GM12875 (cell line): ENCODE results near the gene OR2M2.

Experiments used
- H3K4me3 ChIP-seq: one replicate; pipeline ENCODE4 v1.5.1; 2011; ENCODE audit warnings: low read depth, low read length, control low read depth
- CTCF ChIP-seq: IDR thresholded peaks from 2 replicates; pipeline ENCODE4 v1.5.1; 2011; ENCODE audit warnings: low read depth, mild to moderate bottlenecking, control low read depth, inconsistent platforms, low read length, moderate library complexity, borderline replicate concordance; ENCODE audit not compliant: insufficient read depth

OR2M2 gene

GRCh38 chr1:248194117-248194516 is 19.5 kb downstream of the OR2M2 start:
- no peak overlapping the region for H3K4me3 ChIP-seq
- TF ChIP-seq CTCF = no peak

- no peak for TF ChIP-seq CTCF
- no peak within 1 kb of the TSS for H3K4me3 ChIP-seq
Observed at GRCh38 chr1:248196965-248197364, 22.3 kb downstream of the OR2M2 start, which contains the start of gene OR2M3. Gene OR2M3 (plus strand): TSS chr1:248197265. CDS start chr1:248203068, 5,803 bp downstream.

- TF ChIP-seq CTCF = no peak
Observed at GRCh38 chr1:248215880-248216279, 41.3 kb downstream of the OR2M2 start.

DNA sequence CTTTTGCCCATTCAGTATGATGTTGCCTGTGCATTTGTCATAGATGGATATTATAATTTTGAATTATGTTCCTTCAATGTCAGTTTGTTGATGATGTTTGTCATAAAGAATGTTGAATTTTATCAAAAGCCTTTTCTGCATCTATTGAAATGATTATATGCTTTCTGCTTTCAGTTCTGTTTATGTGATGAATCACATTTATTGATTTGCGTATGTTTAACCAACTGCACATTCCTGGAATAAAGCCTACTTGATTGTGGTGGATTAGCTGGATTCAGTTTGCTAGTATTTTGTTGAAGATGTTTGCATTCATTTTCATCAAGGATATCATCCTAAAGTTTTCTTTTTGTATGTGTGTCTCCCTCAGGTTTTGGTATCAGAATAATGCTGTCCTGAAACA is 50.9 kb downstream of the OR2M2 start:
- no peak overlapping the region for H3K4me3 ChIP-seq
- no peak for TF ChIP-seq CTCF

More at GRCh38 chr1:248215880-248216279, 41.3 kb downstream of the OR2M2 start:
- no peak overlapping the region for H3K4me3 ChIP-seq

- no peak for TF ChIP-seq CTCF
- H3K4me3 ChIP-seq = no peak overlapping the region
Observed at GRCh38 chr1:248229360-248229908, 54.8 kb downstream of the OR2M2 start.
